GM12875 (cell line): ENCODE results near the gene MUC2.

Source experiments
- H3K4me3 ChIP-seq: one replicate; pipeline ENCODE4 v1.5.1; 2011; ENCODE audit warnings: low read depth, low read length, control low read depth
- CTCF ChIP-seq: IDR thresholded peaks from 2 replicates; pipeline ENCODE4 v1.5.1; 2011; ENCODE audit warnings: low read depth, mild to moderate bottlenecking, control low read depth, inconsistent platforms, low read length, moderate library complexity, borderline replicate concordance; ENCODE audit not compliant: insufficient read depth

The MUC2 gene

GRCh38 chr11:1074244-1075221 is at the start of gene MUC2:
Gene MUC2 (plus strand): TSS chr11:1074874.
- no peak within 1 kb of the TSS for H3K4me3 ChIP-seq
- no peak for TF ChIP-seq CTCF

GRCh38 chr11:1025410-1026162 is 49.1 kb upstream of the MUC2 start:
- TF ChIP-seq CTCF, result no peak
- no peak overlapping the region for H3K4me3 ChIP-seq

- H3K4me3 ChIP-seq, result no peak overlapping the region
- TF ChIP-seq CTCF, result no peak
Observed at GRCh38 chr11:1026163-1026450, 48.6 kb upstream of the MUC2 start.

- no peak overlapping the region for H3K4me3 ChIP-seq
- TF ChIP-seq CTCF, result no peak
Observed at GRCh38 chr11:1026641-1027482, 47.8 kb upstream of the MUC2 start.

GRCh38 chr11:1027483-1028290 is 47.0 kb upstream of the MUC2 start:
- H3K4me3 ChIP-seq, result no peak overlapping the region
- no peak for TF ChIP-seq CTCF

- TF ChIP-seq CTCF, result no peak
- no peak overlapping the region for H3K4me3 ChIP-seq
Observed at GRCh38 chr11:1028291-1028540, 46.5 kb upstream of the MUC2 start.
